ENCODE results near the gene KCND3. TPM values are rescaled to one million over a fixed set of nuclear protein-coding genes. Genes with fewer than 3 reads are reported as not detected.

The KCND3 gene
- total and polyA plus RNA-seq, 2 experiments from 2014 or later = 0.10 to 0.18 TPM

DNA sequence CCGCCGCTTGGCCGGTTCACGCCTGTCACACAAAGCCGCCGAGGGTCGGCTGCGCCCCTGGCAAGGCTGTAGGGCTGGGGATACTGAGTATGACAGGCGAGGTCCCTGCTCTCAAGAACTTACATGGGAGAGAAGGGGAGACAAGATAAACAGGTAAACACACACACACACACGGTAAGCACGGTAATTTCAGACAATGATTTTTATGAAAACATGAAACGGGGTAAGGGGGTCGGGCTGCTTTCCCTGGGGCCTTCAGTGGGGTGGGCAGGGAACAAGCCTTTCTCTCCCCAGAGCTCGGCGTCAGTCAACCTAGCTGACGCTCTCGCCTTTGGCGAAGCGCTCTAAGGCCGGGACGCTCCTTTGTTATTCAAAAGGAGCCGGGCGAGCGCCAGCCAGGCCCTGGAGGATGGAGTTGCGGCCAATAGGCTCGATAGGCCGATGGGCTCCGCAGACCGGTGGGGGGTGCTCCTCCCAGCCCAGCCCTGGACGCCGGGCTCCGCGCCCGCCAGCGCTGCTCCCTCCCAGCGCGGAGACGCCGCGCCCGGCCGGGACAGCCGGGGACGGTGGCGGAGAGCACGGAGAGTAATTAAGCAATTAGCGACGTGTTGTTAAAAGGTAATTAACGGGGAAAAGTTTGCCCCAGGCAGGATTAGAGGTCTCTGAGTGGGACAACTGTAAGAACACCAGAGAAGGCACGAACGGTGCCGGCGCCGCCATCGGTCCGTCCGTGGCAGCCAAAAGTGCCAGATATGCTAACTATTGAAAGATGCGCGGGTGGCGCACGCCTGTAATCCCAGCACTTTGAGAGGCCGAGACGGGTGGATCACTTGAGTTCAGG lies 249.3 kb downstream of the KCND3 start:
- Mint-ChIP-seq H3K4me1 (peaks cover 4% of the 10 kb centered on the region; the same call in 2 of the 3 replicates), H3K9me3 (no peaks in the 10 kb centered on the region; the same call in 1 of the 3 replicates), H3K27ac (peak overlapping the region; percentile 90), H3K4me3 (no peak overlapping the region; the same call in 1 of the 3 replicates), H3K27me3 (ENCODE audit: insufficient read depth, low read depth, poor library complexity) (peaks cover 22% of the 10 kb centered on the region), H3K36me3 (ENCODE audit: low read depth) (peaks cover 3% of the 10 kb centered on the region; the same call in 1 of the 3 replicates)
- ATAC-seq = peak; percentile 71
- Histone ChIP-seq H4K20me1 (replicated peaks; ENCODE audit: insufficient read depth) (peaks cover 7% of the 10 kb centered on the region; the same call in 1 of the 2 replicates), H3K4me1 (ENCODE audit: insufficient read depth) (peaks cover 32% of the 10 kb centered on the region), H3K9me2 (ENCODE audit: insufficient read depth) (no peaks in the 10 kb centered on the region), H3K4me3 (peak overlapping the region; percentile 95), H3K27ac (ENCODE audit: low read depth) (peak overlapping the region; percentile 93), H3K79me2 (replicated peaks; ENCODE audit: insufficient read depth) (peaks cover 20% of the 10 kb centered on the region), H3F3A (replicated peaks; ENCODE audit: low read depth) (peaks cover 28% of the 10 kb centered on the region), H3K27me3 (ENCODE audit: insufficient read depth) (peaks cover 18% of the 10 kb centered on the region), H2AFZ (peak overlapping the region; percentile 97), H3K36me3 (ENCODE audit: insufficient read depth) (no peaks in the 10 kb centered on the region), H3K4me2 (peak overlapping the region; percentile 95)
- DNase-seq (ENCODE audit: low spot score) = peak; percentile 97
- TF ChIP-seq JUNB (IDR thresholded peaks at IDR 0.05; ENCODE audit: unreplicated experiment) (no peak), CREB1 (CRISPR knock-in tag; IDR thresholded peaks at IDR 0.05; ENCODE audit: low read depth) (no peak), EZH2phosphoT487 (IDR thresholded peaks at IDR 0.05; ENCODE audit: unreplicated experiment) (no peak), POLR2AphosphoS5 (IDR thresholded peaks at IDR 0.05; ENCODE audit: low read depth) (peak; percentile 43; the same call in 1 of the 2 replicates), STAT1 (IDR thresholded peaks at IDR 0.05; ENCODE audit: unreplicated experiment) (no peak)
- TF ChIP-seq, protein P1, sequence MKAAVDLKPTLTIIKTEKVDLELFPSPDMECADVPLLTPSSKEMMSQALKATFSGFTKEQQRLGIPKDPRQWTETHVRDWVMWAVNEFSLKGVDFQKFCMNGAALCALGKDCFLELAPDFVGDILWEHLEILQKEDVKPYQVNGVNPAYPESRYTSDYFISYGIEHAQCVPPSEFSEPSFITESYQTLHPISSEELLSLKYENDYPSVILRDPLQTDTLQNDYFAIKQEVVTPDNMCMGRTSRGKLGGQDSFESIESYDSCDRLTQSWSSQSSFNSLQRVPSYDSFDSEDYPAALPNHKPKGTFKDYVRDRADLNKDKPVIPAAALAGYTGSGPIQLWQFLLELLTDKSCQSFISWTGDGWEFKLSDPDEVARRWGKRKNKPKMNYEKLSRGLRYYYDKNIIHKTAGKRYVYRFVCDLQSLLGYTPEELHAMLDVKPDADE (IDR thresholded peaks at IDR 0.05) = no peak
- TF ChIP-seq, protein P2, sequence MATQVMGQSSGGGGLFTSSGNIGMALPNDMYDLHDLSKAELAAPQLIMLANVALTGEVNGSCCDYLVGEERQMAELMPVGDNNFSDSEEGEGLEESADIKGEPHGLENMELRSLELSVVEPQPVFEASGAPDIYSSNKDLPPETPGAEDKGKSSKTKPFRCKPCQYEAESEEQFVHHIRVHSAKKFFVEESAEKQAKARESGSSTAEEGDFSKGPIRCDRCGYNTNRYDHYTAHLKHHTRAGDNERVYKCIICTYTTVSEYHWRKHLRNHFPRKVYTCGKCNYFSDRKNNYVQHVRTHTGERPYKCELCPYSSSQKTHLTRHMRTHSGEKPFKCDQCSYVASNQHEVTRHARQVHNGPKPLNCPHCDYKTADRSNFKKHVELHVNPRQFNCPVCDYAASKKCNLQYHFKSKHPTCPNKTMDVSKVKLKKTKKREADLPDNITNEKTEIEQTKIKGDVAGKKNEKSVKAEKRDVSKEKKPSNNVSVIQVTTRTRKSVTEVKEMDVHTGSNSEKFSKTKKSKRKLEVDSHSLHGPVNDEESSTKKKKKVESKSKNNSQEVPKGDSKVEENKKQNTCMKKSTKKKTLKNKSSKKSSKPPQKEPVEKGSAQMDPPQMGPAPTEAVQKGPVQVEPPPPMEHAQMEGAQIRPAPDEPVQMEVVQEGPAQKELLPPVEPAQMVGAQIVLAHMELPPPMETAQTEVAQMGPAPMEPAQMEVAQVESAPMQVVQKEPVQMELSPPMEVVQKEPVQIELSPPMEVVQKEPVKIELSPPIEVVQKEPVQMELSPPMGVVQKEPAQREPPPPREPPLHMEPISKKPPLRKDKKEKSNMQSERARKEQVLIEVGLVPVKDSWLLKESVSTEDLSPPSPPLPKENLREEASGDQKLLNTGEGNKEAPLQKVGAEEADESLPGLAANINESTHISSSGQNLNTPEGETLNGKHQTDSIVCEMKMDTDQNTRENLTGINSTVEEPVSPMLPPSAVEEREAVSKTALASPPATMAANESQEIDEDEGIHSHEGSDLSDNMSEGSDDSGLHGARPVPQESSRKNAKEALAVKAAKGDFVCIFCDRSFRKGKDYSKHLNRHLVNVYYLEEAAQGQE (IDR thresholded peaks at IDR 0.05; ENCODE audit: unreplicated experiment) = no peak
- TF ChIP-seq, protein P3, sequence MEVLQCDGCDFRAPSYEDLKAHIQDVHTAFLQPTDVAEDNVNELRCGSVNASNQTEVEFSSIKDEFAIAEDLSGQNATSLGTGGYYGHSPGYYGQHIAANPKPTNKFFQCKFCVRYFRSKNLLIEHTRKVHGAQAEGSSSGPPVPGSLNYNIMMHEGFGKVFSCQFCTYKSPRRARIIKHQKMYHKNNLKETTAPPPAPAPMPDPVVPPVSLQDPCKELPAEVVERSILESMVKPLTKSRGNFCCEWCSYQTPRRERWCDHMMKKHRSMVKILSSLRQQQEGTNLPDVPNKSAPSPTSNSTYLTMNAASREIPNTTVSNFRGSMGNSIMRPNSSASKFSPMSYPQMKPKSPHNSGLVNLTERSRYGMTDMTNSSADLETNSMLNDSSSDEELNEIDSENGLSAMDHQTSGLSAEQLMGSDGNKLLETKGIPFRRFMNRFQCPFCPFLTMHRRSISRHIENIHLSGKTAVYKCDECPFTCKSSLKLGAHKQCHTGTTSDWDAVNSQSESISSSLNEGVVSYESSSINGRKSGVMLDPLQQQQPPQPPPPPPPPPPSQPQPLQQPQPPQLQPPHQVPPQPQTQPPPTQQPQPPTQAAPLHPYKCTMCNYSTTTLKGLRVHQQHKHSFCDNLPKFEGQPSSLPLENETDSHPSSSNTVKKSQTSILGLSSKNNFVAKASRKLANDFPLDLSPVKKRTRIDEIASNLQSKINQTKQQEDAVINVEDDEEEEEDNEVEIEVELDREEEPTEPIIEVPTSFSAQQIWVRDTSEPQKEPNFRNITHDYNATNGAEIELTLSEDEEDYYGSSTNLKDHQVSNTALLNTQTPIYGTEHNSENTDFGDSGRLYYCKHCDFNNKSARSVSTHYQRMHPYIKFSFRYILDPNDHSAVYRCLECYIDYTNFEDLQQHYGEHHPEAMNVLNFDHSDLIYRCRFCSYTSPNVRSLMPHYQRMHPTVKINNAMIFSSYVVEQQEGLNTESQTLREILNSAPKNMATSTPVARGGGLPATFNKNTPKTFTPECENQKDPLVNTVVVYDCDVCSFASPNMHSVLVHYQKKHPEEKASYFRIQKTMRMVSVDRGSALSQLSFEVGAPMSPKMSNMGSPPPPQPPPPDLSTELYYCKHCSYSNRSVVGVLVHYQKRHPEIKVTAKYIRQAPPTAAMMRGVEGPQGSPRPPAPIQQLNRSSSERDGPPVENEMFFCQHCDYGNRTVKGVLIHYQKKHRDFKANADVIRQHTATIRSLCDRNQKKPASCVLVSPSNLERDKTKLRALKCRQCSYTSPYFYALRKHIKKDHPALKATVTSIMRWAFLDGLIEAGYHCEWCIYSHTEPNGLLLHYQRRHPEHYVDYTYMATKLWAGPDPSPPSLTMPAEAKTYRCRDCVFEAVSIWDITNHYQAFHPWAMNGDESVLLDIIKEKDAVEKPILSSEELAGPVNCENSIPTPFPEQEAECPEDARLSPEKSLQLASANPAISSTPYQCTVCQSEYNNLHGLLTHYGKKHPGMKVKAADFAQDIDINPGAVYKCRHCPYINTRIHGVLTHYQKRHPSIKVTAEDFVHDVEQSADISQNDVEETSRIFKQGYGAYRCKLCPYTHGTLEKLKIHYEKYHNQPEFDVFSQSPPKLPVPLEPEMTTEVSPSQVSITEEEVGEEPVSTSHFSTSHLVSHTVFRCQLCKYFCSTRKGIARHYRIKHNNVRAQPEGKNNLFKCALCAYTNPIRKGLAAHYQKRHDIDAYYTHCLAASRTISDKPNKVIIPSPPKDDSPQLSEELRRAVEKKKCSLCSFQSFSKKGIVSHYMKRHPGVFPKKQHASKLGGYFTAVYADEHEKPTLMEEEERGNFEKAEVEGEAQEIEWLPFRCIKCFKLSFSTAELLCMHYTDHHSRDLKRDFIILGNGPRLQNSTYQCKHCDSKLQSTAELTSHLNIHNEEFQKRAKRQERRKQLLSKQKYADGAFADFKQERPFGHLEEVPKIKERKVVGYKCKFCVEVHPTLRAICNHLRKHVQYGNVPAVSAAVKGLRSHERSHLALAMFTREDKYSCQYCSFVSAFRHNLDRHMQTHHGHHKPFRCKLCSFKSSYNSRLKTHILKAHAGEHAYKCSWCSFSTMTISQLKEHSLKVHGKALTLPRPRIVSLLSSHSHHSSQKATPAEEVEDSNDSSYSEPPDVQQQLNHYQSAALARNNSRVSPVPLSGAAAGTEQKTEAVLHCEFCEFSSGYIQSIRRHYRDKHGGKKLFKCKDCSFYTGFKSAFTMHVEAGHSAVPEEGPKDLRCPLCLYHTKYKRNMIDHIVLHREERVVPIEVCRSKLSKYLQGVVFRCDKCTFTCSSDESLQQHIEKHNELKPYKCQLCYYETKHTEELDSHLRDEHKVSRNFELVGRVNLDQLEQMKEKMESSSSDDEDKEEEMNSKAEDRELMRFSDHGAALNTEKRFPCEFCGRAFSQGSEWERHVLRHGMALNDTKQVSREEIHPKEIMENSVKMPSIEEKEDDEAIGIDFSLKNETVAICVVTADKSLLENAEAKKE (CRISPR knock-in tag; IDR thresholded peaks at IDR 0.05) = no peak
